H9 (cell line): Measurements from ENCODE around the gene TMEM202. TPM values are rescaled to one million over a fixed set of nuclear protein-coding genes. Genes with fewer than 3 reads are reported as not detected.

Source experiments
- DNase-seq: peaks from one replicate; pipeline ENCODE4 v3.0.0-alpha.2; 2017
- H2AFZ ChIP-seq: one replicate; pipeline ENCODE4 v1.6.1; 2013; ENCODE audit warnings: mild to moderate bottlenecking, low read length, control low read depth, moderate library complexity
- H2AK5ac ChIP-seq: 2 replicates; pipeline ENCODE4 v1.6.1; 2013; ENCODE audit warnings: low read length, control low read depth, mixed read lengths; ENCODE audit not compliant: insufficient read length
- H2BK120ac ChIP-seq: one replicate; pipeline ENCODE4 v1.6.1; 2013; ENCODE audit warnings: low read depth, mild to moderate bottlenecking, low read length, control low read depth, inconsistent platforms; ENCODE audit not compliant: poor library complexity, severe bottlenecking
- H2BK12ac ChIP-seq: 2 replicates; pipeline ENCODE4 v1.6.1; 2013; ENCODE audit warnings: low read length, control low read depth, mixed read lengths, low read depth; ENCODE audit not compliant: insufficient read length
- H2BK15ac ChIP-seq: 2 replicates; pipeline ENCODE4 v1.6.1; 2013; ENCODE audit warnings: low read depth, low read length, control low read depth
- H2BK20ac ChIP-seq: one replicate; pipeline ENCODE4 v1.6.1; 2013; ENCODE audit warnings: low read depth, mild to moderate bottlenecking, low read length, control low read depth, inconsistent platforms; ENCODE audit not compliant: poor library complexity, severe bottlenecking
- H2BK5ac ChIP-seq: 2 replicates; pipeline ENCODE4 v1.6.1; 2013; ENCODE audit warnings: low read length, control low read depth, mixed read lengths; ENCODE audit not compliant: insufficient read length
- H3K14ac ChIP-seq: 2 replicates; pipeline ENCODE4 v1.6.1; 2013; ENCODE audit warnings: low read length, control low read depth; ENCODE audit not compliant: insufficient read depth
- H3K18ac ChIP-seq: 2 replicates; pipeline ENCODE4 v1.6.1; 2013; ENCODE audit warnings: low read depth, mild to moderate bottlenecking, mixed read lengths, low read length, control low read depth; ENCODE audit not compliant: insufficient read length
- H3K23ac ChIP-seq: 2 replicates; pipeline ENCODE4 v1.6.1; 2013; ENCODE audit warnings: low read length, control low read depth, mixed read lengths, low read depth; ENCODE audit not compliant: insufficient read length
- H3K23me2 ChIP-seq: 2 replicates; pipeline ENCODE4 v1.6.1; 2013; ENCODE audit warnings: low read depth, mild to moderate bottlenecking, mixed read lengths, low read length, control low read depth; ENCODE audit not compliant: insufficient read length, poor library complexity, severe bottlenecking
- H3K27ac ChIP-seq: 2 replicates; pipeline ENCODE4 v1.5.1; 2013; ENCODE audit warnings: low read length, control low read depth, mixed read lengths, low read depth; ENCODE audit not compliant: insufficient read length
- H3K27me3 ChIP-seq: 2 replicates; pipeline ENCODE4 v1.6.1; 2013; ENCODE audit warnings: low read length, control low read depth, inconsistent platforms; ENCODE audit not compliant: insufficient read depth
- H3K4ac ChIP-seq: 2 replicates; pipeline ENCODE4 v1.6.1; 2013; ENCODE audit warnings: low read depth, mild to moderate bottlenecking, control low read depth, inconsistent platforms, low read length, moderate library complexity
- H3K4me1 ChIP-seq: 2 replicates; pipeline ENCODE4 v1.6.1; 2013; ENCODE audit warnings: low read length, control low read depth, inconsistent platforms; ENCODE audit not compliant: insufficient read depth
- H3K4me2 ChIP-seq: 2 replicates; pipeline ENCODE4 v1.6.1; 2013; ENCODE audit warnings: low read length, control low read depth, mixed read lengths; ENCODE audit not compliant: insufficient read length, insufficient read depth
- H3K56ac ChIP-seq: 2 replicates; pipeline ENCODE4 v1.6.1; 2013; ENCODE audit warnings: low read depth, mild to moderate bottlenecking, mixed read lengths, low read length, control low read depth; ENCODE audit not compliant: insufficient read length
- H3K79me1 ChIP-seq: 2 replicates; pipeline ENCODE4 v1.6.1; 2013; ENCODE audit warnings: low read depth, mild to moderate bottlenecking, moderate library complexity, low read length, control low read depth, inconsistent platforms; ENCODE audit not compliant: insufficient read depth, poor library complexity, severe bottlenecking
- H3K79me2 ChIP-seq: 2 replicates; pipeline ENCODE4 v1.6.1; 2013; ENCODE audit warnings: low read length, control low read depth, inconsistent platforms; ENCODE audit not compliant: insufficient read depth
- H3K9ac ChIP-seq: 2 replicates; pipeline ENCODE4 v1.6.1; 2013; ENCODE audit warnings: low read length, control low read depth, mixed read lengths; ENCODE audit not compliant: insufficient read length; ENCODE audit errors: extremely low read depth
- H3K9me3 ChIP-seq: one replicate; pipeline ENCODE4 v1.6.1; 2013; ENCODE audit warnings: low read depth, low read length, inconsistent platforms; ENCODE audit not compliant: control insufficient read depth
- H3T11ph ChIP-seq: one replicate; pipeline ENCODE4 v1.6.1; 2013; ENCODE audit warnings: mild to moderate bottlenecking, low read length, control low read depth, inconsistent platforms
- H4K20me1 ChIP-seq: one replicate; pipeline ENCODE4 v1.6.1; 2013; ENCODE audit not compliant: control insufficient read depth, insufficient read length, insufficient read depth
- H4K5ac ChIP-seq: 2 replicates; pipeline ENCODE4 v1.6.1; 2013; ENCODE audit warnings: low read depth, mild to moderate bottlenecking, mixed read lengths, low read length, control low read depth; ENCODE audit not compliant: insufficient read length
- H4K8ac ChIP-seq: replicated peaks from 2 replicates; pipeline ENCODE4 v1.6.1; 2013; ENCODE audit warnings: low read length, control low read depth, mixed read lengths, low read depth; ENCODE audit not compliant: insufficient read length
- H4K91ac ChIP-seq: 2 replicates; pipeline ENCODE4 v1.6.1; 2013; ENCODE audit warnings: low read depth, mild to moderate bottlenecking, moderate library complexity, mixed read lengths, low read length, control low read depth; ENCODE audit not compliant: insufficient read length
- H3K27ac Mint-ChIP-seq, 3 experiments: 2 replicates in 2 of 3; 3 replicates in 1 of 3; pipeline ENCODE4 v1.8.0; 2020 to 2021; ENCODE audit warnings: mixed read lengths in 3 of 3, mild to moderate bottlenecking in 1 of 3, moderate library complexity in 1 of 3
- H3K27me3 Mint-ChIP-seq: 2 replicates; pipeline ENCODE4 v1.8.0; 2021; ENCODE audit warnings: low read depth, mild to moderate bottlenecking, moderate library complexity, mixed read lengths
- H3K36me3 Mint-ChIP-seq, 3 experiments: 2 replicates in 2 of 3; 3 replicates in 1 of 3; pipeline ENCODE4 v1.8.0; 2020 to 2021; ENCODE audit warnings: low read depth in 3 of 3, mixed read lengths in 3 of 3; ENCODE audit not compliant: insufficient read depth in 1 of 3
- H3K4me1 Mint-ChIP-seq, 2 experiments: 2 replicates each; pipeline ENCODE4 v1.8.0; 2020; ENCODE audit warnings: mixed read lengths in 2 of 2
- H3K4me3 Mint-ChIP-seq, 2 experiments: 2 replicates in 1 of 2; 3 replicates in 1 of 2; pipeline ENCODE4 v1.8.0; 2020 to 2021; ENCODE audit warnings: mild to moderate bottlenecking in 2 of 2, mixed read lengths in 2 of 2, moderate library complexity in 1 of 2
- H3K9me3 Mint-ChIP-seq, 2 experiments: 2 replicates in 1 of 2; 3 replicates in 1 of 2; pipeline ENCODE4 v1.8.0; 2020; ENCODE audit warnings: mild to moderate bottlenecking in 2 of 2, mixed read lengths in 2 of 2, moderate library complexity in 1 of 2
- CTCF ChIP-seq: fragments of 200-600 bp; sonication (generic); conservative IDR thresholded peaks from 3 replicates; pipeline ENCODE4 v1.8.0; 2021; ENCODE audit warnings: antibody characterized with exemption, mild to moderate bottlenecking
- WGBS: extraction: QIAGEN DNeasy Blood & Tissue Kit; methylation state at CpG from one replicate; pipeline ENCODE4 v1.1.7; 2013; ENCODE audit warnings: missing lambda C conversion rate, low lambda C conversion rate, mixed read lengths; ENCODE audit not compliant: insufficient read length; ENCODE audit errors: extremely low coverage; 5-methylcytosine and 5-hydroxymethylcytosine counted together
- total RNA-seq: library from RNA; stranded (reverse); gene quantifications from 2 replicates; pipeline ENCODE4 v1.2.1, GENCODE V29; 2021

Gene TMEM202
- total RNA-seq, 1 experiment from 2014 or later: not detected

- H3K4ac ChIP-seq: no peak overlapping the region
- H2BK120ac ChIP-seq: no peak overlapping the region
- no peak overlapping the region for H2BK12ac ChIP-seq
- H3K27me3 Mint-ChIP-seq: no peaks in the 10 kb centered on the region
- H3K27ac Mint-ChIP-seq: no peak overlapping the region
- no peak overlapping the region for H4K5ac ChIP-seq
- no peak overlapping the region for H2BK5ac ChIP-seq
- H4K91ac ChIP-seq: no peak overlapping the region
- no peak overlapping the region for H3K56ac ChIP-seq
- H3K18ac ChIP-seq: no peak overlapping the region
- H3K4me2 ChIP-seq: no peak overlapping the region
- no peaks in the 10 kb centered on the region for H3K4me1 ChIP-seq
- no peak overlapping the region for H2BK20ac ChIP-seq
- no peaks in the 10 kb centered on the region for H3K27me3 ChIP-seq
- no peaks in the 10 kb centered on the region for H3K9me3 Mint-ChIP-seq
- H3K9me3 ChIP-seq: no peaks in the 10 kb centered on the region
- H3K79me1 ChIP-seq: peaks cover 3% of the 10 kb centered on the region
- H3K23me2 ChIP-seq: no peaks in the 10 kb centered on the region
- no peaks in the 10 kb centered on the region for H4K20me1 ChIP-seq
- H3K79me2 ChIP-seq: peaks cover 2% of the 10 kb centered on the region; the same call in 1 of the 2 replicates
- H3K4me1 Mint-ChIP-seq: no peaks in the 10 kb centered on the region
- no peak overlapping the region for H3K4me3 Mint-ChIP-seq
- no peak overlapping the region for H2AFZ ChIP-seq
- H3K9ac ChIP-seq: no peak overlapping the region
- no peak for DNase-seq
- no peak overlapping the region for H2AK5ac ChIP-seq
- H4K8ac ChIP-seq: no peak overlapping the region
- no peak overlapping the region for H3K14ac ChIP-seq
- no peak overlapping the region for H2BK15ac ChIP-seq
- WGBS: no CpG with 5 or more reads among the region's 1 CpG
- H3T11ph ChIP-seq: no peak overlapping the region
- peaks cover 0 to 7% (median 3%) of the 10 kb centered on the region in 3 experiments; a peak in 3 of 7 replicates for H3K36me3 Mint-ChIP-seq
- H3K27ac ChIP-seq: no peak overlapping the region
- TF ChIP-seq CTCF: no peak
- H3K23ac ChIP-seq: no peak overlapping the region
Observed at GRCh38 chr15:72365844-72366243, 32.3 kb upstream of the TMEM202 start.
